Chondrocyte (in vitro differentiated cells): Measurements from ENCODE around the gene FGFBP2. TPM values are rescaled to one million over a fixed set of nuclear protein-coding genes. Genes with fewer than 3 reads are reported as not detected.

ENCODE experiments used
- DNase-seq: peaks from one replicate; pipeline ENCODE4 v3.0.0; 2021; ENCODE audit warnings: mixed read lengths, low spot score
- H3K27ac Mint-ChIP-seq: one replicate; pipeline ENCODE4 v1.8.0; 2021; ENCODE audit warnings: mild to moderate bottlenecking, moderate library complexity, mixed read lengths; ENCODE audit not compliant: unreplicated experiment
- H3K27me3 Mint-ChIP-seq: 2 replicates; pipeline ENCODE4 v1.8.0; 2021; ENCODE audit warnings: low read depth, mixed read lengths
- H3K36me3 Mint-ChIP-seq: 2 replicates; pipeline ENCODE4 v1.8.0; 2021; ENCODE audit warnings: low read depth, mixed read lengths
- H3K4me1 Mint-ChIP-seq: 2 replicates; pipeline ENCODE4 v1.8.0; 2021; ENCODE audit warnings: low read depth, mild to moderate bottlenecking, mixed read lengths
- H3K4me3 Mint-ChIP-seq: one replicate; pipeline ENCODE4 v1.8.0; 2021; ENCODE audit warnings: mild to moderate bottlenecking, moderate library complexity, mixed read lengths; ENCODE audit not compliant: unreplicated experiment
- H3K9me3 Mint-ChIP-seq: 2 replicates; pipeline ENCODE4 v1.8.0; 2021; ENCODE audit warnings: low read depth, mixed read lengths
- CTCF ChIP-seq: fragments of 200-600 bp; sonication (generic); IDR thresholded peaks from 2 replicates; pipeline ENCODE4 v1.5.0; 2021; ENCODE audit warnings: antibody characterized with exemption, mild to moderate bottlenecking, moderate library complexity
- total RNA-seq: library from RNA; stranded (reverse); gene quantifications from 3 replicates; pipeline ENCODE4 v1.2.1, GENCODE V29; 2021

FGFBP2 gene
- total RNA-seq, 1 donor from 2014 or later: not detected

- no peak for DNase-seq
- H3K27ac Mint-ChIP-seq: no peak overlapping the region
- H3K4me1 Mint-ChIP-seq: no peaks in the 10 kb centered on the region
- H3K36me3 Mint-ChIP-seq: no peaks in the 10 kb centered on the region
- H3K9me3 Mint-ChIP-seq: no peaks in the 10 kb centered on the region
- peaks cover 6% of the 10 kb centered on the region for H3K27me3 Mint-ChIP-seq
- no peak for TF ChIP-seq CTCF
- no peak overlapping the region for H3K4me3 Mint-ChIP-seq
Measured at GRCh38 chr4:16005676-16006075, 42.7 kb upstream of the FGFBP2 start.

- no peak for DNase-seq
- H3K4me1 Mint-ChIP-seq: peaks cover 5% of the 10 kb centered on the region
- peaks cover 3% of the 10 kb centered on the region for H3K27me3 Mint-ChIP-seq
Measured at GRCh38 chr4:16001484-16001858, 38.5 kb upstream of the FGFBP2 start.

GRCh38 chr4:16000708-16001483, 37.9 kb upstream of the FGFBP2 start:
- H3K4me3 Mint-ChIP-seq: no peak overlapping the region
- no peaks in the 10 kb centered on the region for H3K36me3 Mint-ChIP-seq
- H3K9me3 Mint-ChIP-seq: no peaks in the 10 kb centered on the region
- H3K27me3 Mint-ChIP-seq: peaks cover 3% of the 10 kb centered on the region
- H3K4me1 Mint-ChIP-seq: peaks cover 5% of the 10 kb centered on the region
- no peak for DNase-seq
- H3K27ac Mint-ChIP-seq: no peak overlapping the region
- TF ChIP-seq CTCF: no peak

More at GRCh38 chr4:16001484-16001858, 38.5 kb upstream of the FGFBP2 start:
- Mint-ChIP-seq H3K27ac (no peak overlapping the region), H3K36me3 (no peaks in the 10 kb centered on the region), H3K9me3 (no peaks in the 10 kb centered on the region), H3K4me3 (no peak overlapping the region)
- peak; percentile 95 for TF ChIP-seq CTCF

- TF ChIP-seq CTCF: no peak
Measured at GRCh38 chr4:15996773-15997172, 33.8 kb upstream of the FGFBP2 start.

GRCh38 chr4:15995826-15996225, 32.9 kb upstream of the FGFBP2 start:
- TF ChIP-seq CTCF: no peak
- peaks cover 5% of the 10 kb centered on the region for H3K4me1 Mint-ChIP-seq
- peaks cover 2% of the 10 kb centered on the region for H3K27me3 Mint-ChIP-seq
- H3K4me3 Mint-ChIP-seq: no peak overlapping the region
- no peaks in the 10 kb centered on the region for H3K9me3 Mint-ChIP-seq
- H3K27ac Mint-ChIP-seq: no peak overlapping the region
- no peak for DNase-seq
- H3K36me3 Mint-ChIP-seq: no peaks in the 10 kb centered on the region

More at GRCh38 chr4:15996773-15997172, 33.8 kb upstream of the FGFBP2 start:
- Mint-ChIP-seq H3K36me3 (no peaks in the 10 kb centered on the region), H3K4me1 (peaks cover 5% of the 10 kb centered on the region), H3K27me3 (peaks cover 2% of the 10 kb centered on the region), H3K9me3 (no peaks in the 10 kb centered on the region), H3K4me3 (no peak overlapping the region), H3K27ac (no peak overlapping the region)
- DNase-seq: no peak
